Progenitor cell of endocrine pancreas (in vitro differentiated cells): ENCODE measurements around the gene RNF217. TPM values are rescaled to one million over a fixed set of nuclear protein-coding genes. Genes with fewer than 3 reads are reported as not detected.

Experiments used
- DNase-seq: peaks from one replicate; pipeline ENCODE4 v3.0.0; 2021; ENCODE audit warnings: low spot score; ENCODE audit not compliant: unreplicated experiment
- H3K27ac Mint-ChIP-seq: 2 replicates; pipeline ENCODE4 v1.8.0; 2021; ENCODE audit warnings: mild to moderate bottlenecking, moderate library complexity, mixed read lengths
- H3K27me3 Mint-ChIP-seq: 2 replicates; pipeline ENCODE4 v1.8.0; 2021; ENCODE audit warnings: mixed read lengths
- H3K36me3 Mint-ChIP-seq: 2 replicates; pipeline ENCODE4 v1.8.0; 2022; ENCODE audit warnings: mixed read lengths; ENCODE audit not compliant: insufficient read depth
- H3K4me1 Mint-ChIP-seq: 2 replicates; pipeline ENCODE4 v1.8.0; 2021; ENCODE audit warnings: low read depth, mixed read lengths
- H3K4me3 Mint-ChIP-seq: 2 replicates; pipeline ENCODE4 v1.8.0; 2021; ENCODE audit warnings: low read depth, mild to moderate bottlenecking, moderate library complexity, mixed read lengths
- H3K9me3 Mint-ChIP-seq: 2 replicates; pipeline ENCODE4 v1.8.0; 2021; ENCODE audit warnings: low read depth, mixed read lengths
- CTCF ChIP-seq: fragments of 200-600 bp; sonication (generic); IDR thresholded peaks from one replicate; pipeline ENCODE4 v1.5.0; 2021; ENCODE audit warnings: antibody characterized with exemption, mild to moderate bottlenecking; ENCODE audit not compliant: unreplicated experiment
- total RNA-seq: library from RNA; stranded (reverse); gene quantifications from 2 replicates; pipeline ENCODE4 v1.2.1, GENCODE V29; 2021

RNF217 gene
- total RNA-seq, 1 donor from 2014 or later = 22.6 TPM

GRCh38 chr6:125099211-125100073 is 137.2 kb downstream of the RNF217 start:
- no peaks in the 10 kb centered on the region for H3K9me3 Mint-ChIP-seq
- no peaks in the 10 kb centered on the region for H3K36me3 Mint-ChIP-seq
- DNase-seq = peak; percentile 34
- H3K4me3 Mint-ChIP-seq = peak overlapping the region; percentile 74
- peaks cover 3% of the 10 kb centered on the region for H3K4me1 Mint-ChIP-seq
- H3K27ac Mint-ChIP-seq = peak overlapping the region; percentile 67
- no peak for TF ChIP-seq CTCF
- H3K27me3 Mint-ChIP-seq = peaks cover 54% of the 10 kb centered on the region

- H3K4me1 Mint-ChIP-seq = peaks cover 3% of the 10 kb centered on the region
- H3K9me3 Mint-ChIP-seq = no peaks in the 10 kb centered on the region
- no peak overlapping the region for H3K27ac Mint-ChIP-seq
- no peak for DNase-seq
- peak overlapping the region; percentile 74 for H3K4me3 Mint-ChIP-seq
- no peak for TF ChIP-seq CTCF
- H3K36me3 Mint-ChIP-seq = no peaks in the 10 kb centered on the region
- H3K27me3 Mint-ChIP-seq = peaks cover 54% of the 10 kb centered on the region
Measured at GRCh38 chr6:125100074-125100652, 137.9 kb downstream of the RNF217 start.

- H3K27me3 Mint-ChIP-seq = peaks cover 54% of the 10 kb centered on the region
- no peak for TF ChIP-seq CTCF
- H3K4me1 Mint-ChIP-seq = peaks cover 3% of the 10 kb centered on the region
- H3K27ac Mint-ChIP-seq = no peak overlapping the region
- DNase-seq = no peak
- no peaks in the 10 kb centered on the region for H3K36me3 Mint-ChIP-seq
- no peak overlapping the region for H3K4me3 Mint-ChIP-seq
- H3K9me3 Mint-ChIP-seq = no peaks in the 10 kb centered on the region
Measured at GRCh38 chr6:125101128-125101527, 138.9 kb downstream of the RNF217 start.

GRCh38 chr6:125101631-125102030 is 139.4 kb downstream of the RNF217 start:
- H3K4me1 Mint-ChIP-seq = peaks cover 3% of the 10 kb centered on the region
- H3K27ac Mint-ChIP-seq = no peak overlapping the region
- no peaks in the 10 kb centered on the region for H3K9me3 Mint-ChIP-seq
- peaks cover 54% of the 10 kb centered on the region for H3K27me3 Mint-ChIP-seq
- H3K36me3 Mint-ChIP-seq = no peaks in the 10 kb centered on the region
- no peak for TF ChIP-seq CTCF
- H3K4me3 Mint-ChIP-seq = no peak overlapping the region
- no peak for DNase-seq

GRCh38 chr6:125102411-125102810 is 140.2 kb downstream of the RNF217 start:
- Mint-ChIP-seq H3K36me3 (no peaks in the 10 kb centered on the region), H3K9me3 (no peaks in the 10 kb centered on the region), H3K27ac (no peak overlapping the region), H3K4me1 (peaks cover 3% of the 10 kb centered on the region), H3K4me3 (no peak overlapping the region), H3K27me3 (peaks cover 48% of the 10 kb centered on the region)
- no peak for TF ChIP-seq CTCF
- no peak for DNase-seq
